GM21723 (cell line): ENCODE data around the gene SNCAIP.

Source experiments
- ATAC-seq: cut with Tn5 transposase; IDR thresholded peaks from one replicate; pipeline ENCODE4 v1.9.1; 2021; ENCODE audit warnings: mild to moderate bottlenecking, moderate library complexity; ENCODE audit not compliant: unreplicated experiment

Gene SNCAIP

DNA sequence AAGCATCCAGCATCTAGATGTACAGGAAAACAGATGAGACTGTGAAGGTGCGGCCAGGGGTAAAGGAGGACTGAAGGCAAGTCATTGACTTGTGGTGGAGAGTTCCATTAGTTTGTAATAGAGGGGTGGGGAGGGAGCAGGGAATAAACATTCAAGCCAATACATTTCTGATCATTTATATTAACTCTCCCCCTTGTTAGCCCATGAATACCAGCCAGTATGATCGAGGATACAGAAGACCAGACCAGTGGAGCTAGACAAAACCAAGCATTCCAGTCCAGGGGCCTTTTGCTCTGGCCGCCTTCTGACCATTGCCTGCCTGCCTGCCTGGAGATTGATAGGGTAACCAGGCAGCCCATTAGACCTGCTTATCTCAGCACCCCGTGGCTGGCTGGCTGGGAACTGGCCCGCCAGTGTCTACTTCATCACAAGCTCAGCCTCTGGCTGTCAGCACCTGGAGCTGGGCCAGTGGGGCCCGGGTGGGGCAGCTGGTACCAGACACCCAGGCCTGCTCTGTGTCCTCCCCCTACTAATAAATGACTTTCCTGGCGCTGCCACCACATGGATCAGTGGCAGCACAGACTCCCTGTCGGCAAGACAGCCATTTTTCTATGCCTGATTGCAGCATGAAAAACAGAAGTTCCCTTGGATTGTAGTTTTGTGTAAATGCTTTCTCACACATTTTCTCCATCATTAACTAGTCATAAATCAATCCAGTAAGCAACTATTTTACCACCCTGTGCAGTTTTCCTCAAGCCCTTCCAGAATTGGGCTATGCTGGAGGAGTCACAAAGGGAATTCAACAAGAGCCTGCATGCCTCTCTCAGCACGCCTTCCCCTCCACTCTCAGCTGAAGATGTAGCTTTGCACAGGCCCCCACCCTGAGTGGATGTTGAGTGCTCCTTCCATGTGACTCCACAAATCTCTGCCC, 181.3 kb downstream of the SNCAIP start:
- no peak for ATAC-seq

GRCh38 chr5:122494109-122494508, 182.1 kb downstream of the SNCAIP start:
- no peak for ATAC-seq

- no peak for ATAC-seq
These were observed 186.1 kb downstream of the SNCAIP start for GRCh38 chr5:122498163-122498562.

DNA sequence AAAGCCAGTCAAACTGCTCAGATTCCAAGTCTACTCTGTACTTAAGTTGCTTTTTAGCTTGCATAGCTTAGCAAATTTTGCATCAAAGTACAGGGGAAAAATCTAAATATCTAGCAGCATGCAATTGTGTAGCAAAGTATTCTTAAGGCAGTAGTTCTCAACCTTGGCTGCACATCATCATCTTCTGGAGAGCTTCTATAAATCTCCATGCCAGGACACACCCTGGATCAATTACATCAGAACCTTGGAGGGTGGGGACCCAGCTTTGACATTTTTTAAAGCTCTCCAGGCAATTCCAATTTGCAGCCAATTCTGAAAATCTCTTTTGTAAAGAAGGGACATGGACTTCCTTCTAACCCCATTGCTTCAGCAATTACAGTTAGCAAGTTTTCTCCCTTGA, 187.5 kb downstream of the SNCAIP start:
- ATAC-seq, result no peak

- ATAC-seq, result no peak
These were observed 188.4 kb downstream of the SNCAIP start for GRCh38 chr5:122500245-122501088.

GRCh38 chr5:122501089-122501435, 189.0 kb downstream of the SNCAIP start:
- ATAC-seq, result no peak

DNA sequence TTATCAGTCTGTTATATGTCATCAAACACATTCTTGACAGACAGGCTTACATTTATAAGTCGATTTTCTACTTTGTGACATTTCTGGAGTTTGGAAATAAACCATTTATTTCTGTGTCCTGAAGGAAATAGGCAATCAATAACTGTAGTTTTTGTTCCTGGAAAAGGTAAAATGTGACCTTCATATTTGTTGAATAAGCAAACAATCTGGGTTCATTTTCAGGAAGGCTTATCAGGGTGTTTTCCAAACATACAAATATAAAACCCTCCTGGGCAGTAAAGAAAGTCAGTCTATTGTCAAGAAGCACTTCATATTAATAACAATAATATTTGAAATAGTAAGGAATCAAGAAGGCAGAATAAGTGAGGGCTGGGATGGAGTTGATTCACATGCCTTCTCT, 195.0 kb downstream of the SNCAIP start:
- no peak for ATAC-seq

DNA sequence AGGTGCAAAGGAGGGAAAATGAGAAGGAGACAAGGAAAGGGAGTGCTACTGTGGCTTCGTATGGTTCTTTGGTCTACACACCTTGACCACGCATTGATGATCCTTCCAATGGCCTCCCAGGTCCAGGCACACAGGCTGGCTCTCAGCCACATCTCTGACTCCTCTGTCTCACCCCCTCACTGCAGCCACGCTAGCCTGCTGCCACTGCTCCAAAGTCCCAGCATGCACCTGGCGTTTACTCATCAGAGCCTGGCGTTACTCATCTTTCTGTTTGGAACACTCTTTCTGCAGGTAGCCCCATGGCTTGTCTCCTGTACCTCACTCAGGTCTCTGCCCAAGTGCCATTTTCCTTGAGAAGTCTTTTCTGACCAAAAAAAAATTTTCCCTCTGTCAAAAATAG, 195.5 kb downstream of the SNCAIP start:
- no peak for ATAC-seq

DNA sequence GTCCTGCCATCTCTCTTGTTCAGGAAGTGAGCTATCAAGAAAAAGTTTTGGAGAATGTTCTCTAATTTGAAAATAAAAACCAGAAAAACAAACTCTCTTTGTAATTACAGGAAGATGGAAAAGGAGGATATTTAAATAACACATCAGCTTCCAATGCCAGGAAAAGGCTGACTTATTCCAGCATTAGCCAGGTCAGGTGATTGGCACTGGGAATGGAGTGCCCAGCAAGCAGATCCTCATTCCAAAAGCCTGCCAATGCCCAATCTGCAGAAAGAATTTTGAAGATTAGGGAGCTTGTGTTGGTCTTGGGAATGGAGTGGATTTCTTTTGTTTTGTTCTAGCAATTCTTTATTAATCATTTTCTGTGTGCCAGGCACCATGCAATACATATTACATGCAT, 196.6 kb downstream of the SNCAIP start:
- ATAC-seq, result no peak
